Stimulated activated naive CD8-positive, alpha-beta T cell treated with anti-CD3 and anti-CD28 coated beads, Interleukin-15, amount 100 ng/mL, for 72 hours (primary cell): ENCODE results near the gene CREM.
"Not testable (repeated sequence)": the region's sequence is repeated elsewhere in the genome, so short reads cannot be mapped to it uniquely, and the experiment has no call there.

Experiments
- ATAC-seq: fragments of 150-1000 bp; cut with Tn5 transposase; 2 replicates; pipeline ENCODE4 v1.10.0; 2021; ENCODE audit warnings: mild to moderate bottlenecking, moderate library complexity
- DNase-seq, 2 donors: peaks; one replicate each; pipeline ENCODE4 v3.0.0; 2021 to 2022
- H3K27ac Mint-ChIP-seq, 2 donors: one replicate each; pipeline ENCODE4 v1.8.0; 2022; ENCODE audit warnings: mild to moderate bottlenecking in 2 of 2, mixed read lengths in 2 of 2, moderate library complexity in 2 of 2
- H3K27me3 Mint-ChIP-seq: one replicate; pipeline ENCODE4 v1.8.0; 2022; ENCODE audit warnings: mixed read lengths
- H3K4me1 Mint-ChIP-seq: one replicate; pipeline ENCODE4 v1.8.0; 2022; ENCODE audit warnings: mild to moderate bottlenecking, mixed read lengths
- H3K4me3 Mint-ChIP-seq, 2 donors: one replicate each; pipeline ENCODE4 v1.8.0; 2022; ENCODE audit warnings: mild to moderate bottlenecking in 2 of 2, mixed read lengths in 2 of 2, moderate library complexity in 1 of 2
- H3K9me3 Mint-ChIP-seq, 2 donors: one replicate each; pipeline ENCODE4 v1.8.0; 2022; ENCODE audit warnings: mixed read lengths in 2 of 2

The CREM gene

GRCh38 chr10:35126530-35127288, at the start of gene CREM:
TSS of gene CREM (plus strand) at chr10:35126846. CDS start at chr10:35137836, 10,990 bp downstream.
- no peaks in the 10 kb centered on the region for H3K9me3 Mint-ChIP-seq
- H3K4me1 Mint-ChIP-seq, result peaks cover 62% of the 10 kb centered on the region
- peak; percentile 99 for DNase-seq
- H3K27ac Mint-ChIP-seq, result peak within 1 kb of the TSS; percentile 96 to 99
- peak within 1 kb of the TSS; percentile 91 to 93 for H3K4me3 Mint-ChIP-seq
- ATAC-seq, result peak; percentile 91
- no peaks in the 10 kb centered on the region for H3K27me3 Mint-ChIP-seq

- DNase-seq (no peak), ATAC-seq (no peak)
- no peak overlapping the region for H3K4me3 Mint-ChIP-seq
- no peaks in the 10 kb centered on the region for H3K9me3 Mint-ChIP-seq
- no peaks in the 10 kb centered on the region for H3K27me3 Mint-ChIP-seq
- H3K4me1 Mint-ChIP-seq, result peaks cover 22% of the 10 kb centered on the region
- no peak overlapping the region for H3K27ac Mint-ChIP-seq
Observed at GRCh38 chr10:35079265-35079664, 47.4 kb upstream of the CREM start.

- no peak for DNase-seq
Observed at GRCh38 chr10:35079763-35080162, 46.9 kb upstream of the CREM start.

GRCh38 chr10:35080261-35080660, 46.4 kb upstream of the CREM start:
- ATAC-seq, H3K4me3 Mint-ChIP-seq, DNase-seq, H3K27me3 Mint-ChIP-seq, H3K9me3 Mint-ChIP-seq, H3K27ac Mint-ChIP-seq: not testable (repeated sequence)
- peaks cover 22% of the 10 kb centered on the region for H3K4me1 Mint-ChIP-seq

More at GRCh38 chr10:35079763-35080162, 46.9 kb upstream of the CREM start:
- H3K4me3 Mint-ChIP-seq, result no peak overlapping the region
- peaks cover 22% of the 10 kb centered on the region for H3K4me1 Mint-ChIP-seq
- H3K9me3 Mint-ChIP-seq, result no peaks in the 10 kb centered on the region
- H3K27me3 Mint-ChIP-seq, result no peaks in the 10 kb centered on the region
- no peak overlapping the region for H3K27ac Mint-ChIP-seq
- ATAC-seq, result no peak

- H3K27ac Mint-ChIP-seq, result peak overlapping the region in 1 of 2 donors; percentile 40
- H3K27me3 Mint-ChIP-seq, result no peaks in the 10 kb centered on the region
- no peak for ATAC-seq
- H3K4me1 Mint-ChIP-seq, result peaks cover 52% of the 10 kb centered on the region
- no peak for DNase-seq
- H3K9me3 Mint-ChIP-seq, result no peaks in the 10 kb centered on the region
- H3K4me3 Mint-ChIP-seq, result no peak overlapping the region
Observed at GRCh38 chr10:35083242-35083641, 43.4 kb upstream of the CREM start.

- peaks cover 0 to 5% of the 10 kb centered on the region in 2 donors for H3K9me3 Mint-ChIP-seq
- peak; percentile 50 for ATAC-seq
- H3K4me3 Mint-ChIP-seq, result peak overlapping the region; percentile 93 to 94
- no peaks in the 10 kb centered on the region for H3K27me3 Mint-ChIP-seq
- peak in 1 of 2 donors; percentile 10 for DNase-seq
- H3K4me1 Mint-ChIP-seq, result peaks cover 51% of the 10 kb centered on the region
- H3K27ac Mint-ChIP-seq, result peak overlapping the region; percentile 94 to 95
Observed at GRCh38 chr10:35089611-35090161, 37.0 kb upstream of the CREM start.

- peak within 1 kb of the TSS; percentile 94 to 98 for H3K27ac Mint-ChIP-seq
- DNase-seq (peak; percentile 90 to 94), ATAC-seq (peak; percentile 98)
- H3K9me3 Mint-ChIP-seq, result peaks cover 0 to 5% of the 10 kb centered on the region in 2 donors
- peak within 1 kb of the TSS; percentile 93 to 94 for H3K4me3 Mint-ChIP-seq
- H3K4me1 Mint-ChIP-seq, result peaks cover 50% of the 10 kb centered on the region
- H3K27me3 Mint-ChIP-seq, result no peaks in the 10 kb centered on the region
Observed at GRCh38 chr10:35090162-35090954, 36.3 kb upstream of the CREM start, which contains the start of gene CUL2. TSS of gene CUL2 (minus strand) at chr10:35090341. CDS start at chr10:35071317, 19,024 bp downstream.

- no peak overlapping the region for H3K27ac Mint-ChIP-seq
- no peak overlapping the region for H3K4me3 Mint-ChIP-seq
- peaks cover 0 to 5% of the 10 kb centered on the region in 2 donors for H3K9me3 Mint-ChIP-seq
- DNase-seq, result no peak
- H3K27me3 Mint-ChIP-seq, result peaks cover 12% of the 10 kb centered on the region
- ATAC-seq, result no peak
- peaks cover 31% of the 10 kb centered on the region for H3K4me1 Mint-ChIP-seq
Observed at GRCh38 chr10:35091994-35092790, 34.5 kb upstream of the CREM start.

GRCh38 chr10:35092851-35093250, 33.8 kb upstream of the CREM start:
- Mint-ChIP-seq H3K4me3 (no peak overlapping the region), H3K4me1 (peaks cover 25% of the 10 kb centered on the region), H3K27me3 (peaks cover 13% of the 10 kb centered on the region), H3K9me3 (peaks cover 0 to 5% of the 10 kb centered on the region in 2 donors), H3K27ac (no peak overlapping the region)
- ATAC-seq (no peak), DNase-seq (no peak)

GRCh38 chr10:35096312-35096711, 30.3 kb upstream of the CREM start:
- no peak for ATAC-seq

GRCh38 chr10:35097510-35097909, 29.1 kb upstream of the CREM start:
- H3K9me3 Mint-ChIP-seq, result peaks cover 0 to 5% of the 10 kb centered on the region in 2 donors

More at GRCh38 chr10:35096312-35096711, 30.3 kb upstream of the CREM start:
- DNase-seq, result no peak
- Mint-ChIP-seq H3K27ac (no peak overlapping the region), H3K9me3 (peaks cover 0 to 5% of the 10 kb centered on the region in 2 donors), H3K4me1 (peaks cover 2% of the 10 kb centered on the region), H3K27me3 (peaks cover 13% of the 10 kb centered on the region), H3K4me3 (no peak overlapping the region)

GRCh38 chr10:35103882-35104281, 22.8 kb upstream of the CREM start:
- H3K27me3 Mint-ChIP-seq, result no peaks in the 10 kb centered on the region
- no peaks in the 10 kb centered on the region for H3K9me3 Mint-ChIP-seq
- DNase-seq (no peak), ATAC-seq (no peak)
- H3K4me1 Mint-ChIP-seq, result no peaks in the 10 kb centered on the region
- no peak overlapping the region for H3K27ac Mint-ChIP-seq
- no peak overlapping the region for H3K4me3 Mint-ChIP-seq

More at GRCh38 chr10:35097510-35097909, 29.1 kb upstream of the CREM start:
- no peak for DNase-seq
- Mint-ChIP-seq H3K27me3 (peaks cover 13% of the 10 kb centered on the region), H3K27ac (no peak overlapping the region), H3K4me3 (no peak overlapping the region), H3K4me1 (no peaks in the 10 kb centered on the region)
- ATAC-seq, result no peak

GRCh38 chr10:35112571-35112970, 14.1 kb upstream of the CREM start:
- Mint-ChIP-seq H3K9me3 (no peaks in the 10 kb centered on the region), H3K4me3 (no peak overlapping the region), H3K4me1 (no peaks in the 10 kb centered on the region), H3K27me3 (no peaks in the 10 kb centered on the region), H3K27ac (no peak overlapping the region)
- DNase-seq (no peak), ATAC-seq (no peak)

GRCh38 chr10:35119378-35119777, 7.3 kb upstream of the CREM start:
- Mint-ChIP-seq H3K9me3 (no peaks in the 10 kb centered on the region), H3K27ac (no peak overlapping the region), H3K27me3 (no peaks in the 10 kb centered on the region), H3K4me3 (no peak overlapping the region), H3K4me1 (peaks cover 15% of the 10 kb centered on the region)
- no peak for ATAC-seq
- DNase-seq, result no peak

GRCh38 chr10:35124540-35124939, 2.1 kb upstream of the CREM start:
- Mint-ChIP-seq H3K4me1 (peaks cover 44% of the 10 kb centered on the region), H3K27ac (no peak overlapping the region), H3K9me3 (no peaks in the 10 kb centered on the region), H3K27me3 (no peaks in the 10 kb centered on the region), H3K4me3 (no peak overlapping the region)
- DNase-seq (no peak), ATAC-seq (no peak)
